ENCODE measurements around the gene NDUFAF2. TPM values are rescaled to one million over a fixed set of nuclear protein-coding genes. Genes with fewer than 3 reads are reported as not detected.

NDUFAF2 gene
- total RNA-seq, 2 donors from 2014 or later: 20.9 to 36.0 TPM

DNA sequence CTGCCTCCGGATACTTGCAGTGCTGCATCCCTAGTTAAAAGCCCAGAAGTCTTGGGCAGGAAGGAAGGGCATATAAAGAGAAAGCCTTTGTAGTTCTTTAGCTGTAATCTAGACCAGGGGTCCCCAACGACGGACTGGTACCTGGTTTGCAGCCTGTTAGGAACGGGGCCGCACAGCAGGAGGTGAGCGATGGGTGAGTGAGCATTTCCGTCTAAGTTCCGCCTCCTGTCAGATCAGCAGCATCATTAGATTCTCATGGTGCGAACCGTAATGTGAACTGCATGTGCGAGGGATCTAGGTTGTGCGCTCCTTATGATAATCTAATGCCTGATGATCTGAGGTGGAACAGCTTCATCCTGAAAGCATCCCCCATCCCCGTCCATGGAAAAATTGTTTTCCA is 218.9 kb downstream of the NDUFAF2 start:
- no peak overlapping the region for H3K27ac ChIP-seq
- H3K36me3 ChIP-seq: no peaks in the 10 kb centered on the region
- no peaks in the 10 kb centered on the region for H3K9me3 ChIP-seq
- H3K4me3 ChIP-seq: no peak overlapping the region
- intact Hi-C loops (cut with DNase I): loop anchor here (5.0 kb wide), 1 partner anchor 173 kb away; no protein-coding TSS in a partner anchor
- no peak for DNase-seq
- peaks cover 10% of the 10 kb centered on the region for H3K4me1 ChIP-seq
- H3K27me3 ChIP-seq: no peaks in the 10 kb centered on the region
- no peak overlapping the region for H3K9ac ChIP-seq (ENCODE audit: low read depth in 2 of 2, low read length in 2 of 2)
- TF ChIP-seq, protein P1, sequence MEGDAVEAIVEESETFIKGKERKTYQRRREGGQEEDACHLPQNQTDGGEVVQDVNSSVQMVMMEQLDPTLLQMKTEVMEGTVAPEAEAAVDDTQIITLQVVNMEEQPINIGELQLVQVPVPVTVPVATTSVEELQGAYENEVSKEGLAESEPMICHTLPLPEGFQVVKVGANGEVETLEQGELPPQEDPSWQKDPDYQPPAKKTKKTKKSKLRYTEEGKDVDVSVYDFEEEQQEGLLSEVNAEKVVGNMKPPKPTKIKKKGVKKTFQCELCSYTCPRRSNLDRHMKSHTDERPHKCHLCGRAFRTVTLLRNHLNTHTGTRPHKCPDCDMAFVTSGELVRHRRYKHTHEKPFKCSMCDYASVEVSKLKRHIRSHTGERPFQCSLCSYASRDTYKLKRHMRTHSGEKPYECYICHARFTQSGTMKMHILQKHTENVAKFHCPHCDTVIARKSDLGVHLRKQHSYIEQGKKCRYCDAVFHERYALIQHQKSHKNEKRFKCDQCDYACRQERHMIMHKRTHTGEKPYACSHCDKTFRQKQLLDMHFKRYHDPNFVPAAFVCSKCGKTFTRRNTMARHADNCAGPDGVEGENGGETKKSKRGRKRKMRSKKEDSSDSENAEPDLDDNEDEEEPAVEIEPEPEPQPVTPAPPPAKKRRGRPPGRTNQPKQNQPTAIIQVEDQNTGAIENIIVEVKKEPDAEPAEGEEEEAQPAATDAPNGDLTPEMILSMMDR (IDR thresholded peaks at IDR 0.05): no peak

DNA sequence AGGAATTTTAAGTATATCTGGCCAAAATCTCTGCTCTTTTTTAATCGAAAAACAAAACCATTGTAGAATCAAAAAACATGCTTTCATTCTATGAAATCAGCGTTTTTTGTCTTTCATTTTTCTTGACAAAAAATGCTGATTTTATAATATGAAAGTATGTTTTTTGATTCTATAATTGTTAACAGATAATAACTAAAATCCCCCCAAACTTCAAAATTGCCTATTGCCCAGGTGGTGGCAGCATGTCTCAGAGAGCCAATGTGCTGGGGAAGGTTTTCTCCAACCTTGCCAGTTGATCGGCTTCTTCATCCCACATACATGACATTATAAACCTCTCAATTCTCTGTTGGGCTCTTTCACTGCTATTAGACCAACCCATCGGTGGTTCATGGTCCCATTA is 222.4 kb downstream of the NDUFAF2 start:
- Histone ChIP-seq H3K36me3 (no peaks in the 10 kb centered on the region), H3K9me3 (no peaks in the 10 kb centered on the region), H3K27me3 (no peaks in the 10 kb centered on the region), H3K4me1 (no peaks in the 10 kb centered on the region), H3K9ac (ENCODE audit: low read depth in 2 of 2, low read length in 2 of 2) (no peak overlapping the region), H3K4me3 (no peak overlapping the region), H3K27ac (no peak overlapping the region)
- intact Hi-C loops (cut with DNase I): no loop called here
- no peak for DNase-seq
- TF ChIP-seq, protein P1 (IDR thresholded peaks at IDR 0.05): peak; percentile 29

DNA sequence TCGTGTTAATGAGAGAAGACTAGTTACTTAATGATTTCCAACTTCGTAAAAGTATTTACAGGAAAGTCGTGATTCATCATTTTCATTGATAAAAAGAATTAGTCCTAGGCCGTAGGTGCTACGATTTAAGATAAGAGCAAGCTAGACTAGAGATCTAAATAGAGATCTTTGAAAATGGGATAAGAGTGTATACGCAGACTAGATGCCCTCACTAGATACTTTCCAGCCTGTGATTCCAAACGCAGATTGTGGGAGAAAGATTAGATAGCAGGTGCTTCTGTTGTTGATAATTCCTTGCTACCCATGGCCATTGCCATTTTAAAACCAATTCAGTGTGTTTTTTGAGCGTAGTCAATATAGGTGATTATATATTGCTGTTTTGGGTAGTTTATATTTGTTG is 223.9 kb downstream of the NDUFAF2 start:
- Histone ChIP-seq H3K27ac (no peak overlapping the region), H3K4me3 (no peak overlapping the region), H3K9me3 (no peaks in the 10 kb centered on the region), H3K4me1 (no peaks in the 10 kb centered on the region), H3K27me3 (no peaks in the 10 kb centered on the region), H3K9ac (ENCODE audit: low read depth in 2 of 2, low read length in 2 of 2) (no peak overlapping the region), H3K36me3 (no peaks in the 10 kb centered on the region)
- DNase-seq: no peak
- intact Hi-C loops (cut with DNase I): no loop called here
- TF ChIP-seq, protein P1 (IDR thresholded peaks at IDR 0.05): no peak

DNA sequence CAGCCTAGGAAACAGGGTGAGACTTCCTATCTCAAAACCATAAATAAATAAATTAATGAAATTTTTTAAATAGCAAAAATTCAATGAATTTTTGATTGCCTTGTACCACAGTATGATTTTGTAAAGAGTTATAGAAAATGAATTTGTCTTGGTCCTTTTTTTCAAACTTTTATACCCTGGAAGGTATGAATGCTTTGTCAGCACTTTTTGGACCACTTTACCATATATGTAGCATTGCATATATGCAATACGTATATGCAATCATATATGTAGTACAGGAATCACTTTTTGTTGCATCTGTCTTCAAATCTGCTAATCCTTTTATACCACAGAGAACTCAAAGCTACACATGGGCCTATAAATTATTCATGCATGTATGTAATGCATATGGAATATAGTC is 226.5 kb downstream of the NDUFAF2 start:
- TF ChIP-seq, protein P1 (IDR thresholded peaks at IDR 0.05): no peak
- no peaks in the 10 kb centered on the region for H3K4me1 ChIP-seq
- intact Hi-C loops (cut with DNase I): loop anchor here (10.0 kb wide), 1 partner anchor 483 kb away; no protein-coding TSS in a partner anchor
- H3K27ac ChIP-seq: no peak overlapping the region
- no peaks in the 10 kb centered on the region for H3K36me3 ChIP-seq
- no peak overlapping the region for H3K4me3 ChIP-seq
- no peak overlapping the region for H3K9ac ChIP-seq (ENCODE audit: low read depth in 2 of 2, low read length in 2 of 2)
- no peaks in the 10 kb centered on the region for H3K27me3 ChIP-seq
- no peaks in the 10 kb centered on the region for H3K9me3 ChIP-seq
- DNase-seq: no peak

DNA sequence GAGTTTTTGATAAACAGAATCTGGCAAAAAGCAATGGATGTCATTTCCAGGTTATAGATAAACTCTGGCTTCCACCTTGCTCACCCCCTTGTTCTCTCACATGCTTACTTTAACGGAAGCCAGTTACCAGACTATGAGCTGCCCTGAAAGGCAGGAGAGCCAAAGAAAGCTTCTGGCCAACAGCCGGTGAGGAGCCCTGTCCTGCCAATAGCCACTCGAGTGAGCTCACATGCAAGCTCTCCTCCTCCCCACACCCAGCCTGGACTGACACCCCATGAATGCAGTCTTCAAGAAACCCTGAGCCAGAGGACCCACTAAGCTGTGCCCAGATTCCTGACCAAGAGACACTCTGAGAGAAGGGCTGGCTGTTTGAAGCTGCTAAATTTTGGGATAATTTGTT is 231.6 kb downstream of the NDUFAF2 start:
- H3K27ac ChIP-seq: no peak overlapping the region
- H3K4me3 ChIP-seq: no peak overlapping the region
- H3K4me1 ChIP-seq: no peaks in the 10 kb centered on the region
- intact Hi-C loops (cut with DNase I): loop anchor here (10.0 kb wide), 1 partner anchor 478 kb away; no protein-coding TSS in a partner anchor
- no peaks in the 10 kb centered on the region for H3K9me3 ChIP-seq
- H3K27me3 ChIP-seq: no peaks in the 10 kb centered on the region
- no peak for DNase-seq
- TF ChIP-seq, protein P1 (IDR thresholded peaks at IDR 0.05): no peak
- no peak overlapping the region for H3K9ac ChIP-seq (ENCODE audit: low read depth in 2 of 2, low read length in 2 of 2)
- no peaks in the 10 kb centered on the region for H3K36me3 ChIP-seq

Measured in colonic mucosa (tissue), 4 donors.